Hindlimb muscle (tissue), 1 donor: ENCODE measurements around the gene LRRC14B. TPM values are rescaled to one million over a fixed set of nuclear protein-coding genes. Genes with fewer than 3 reads are reported as not detected.

ENCODE experiments used
- DNase-seq: peaks from one replicate; pipeline ENCODE4 v3.0.0-alpha.2; 2013
- polyA plus RNA-seq: library from polyadenylated mRNA; unstranded; fragments of 120-200 nt; gene quantifications from one replicate; pipeline ENCODE4 v1.2.1, GENCODE V29; 2013; ENCODE audit not compliant: insufficient read length

The LRRC14B gene
- polyA plus RNA-seq, 1 donor, result 41.2 TPM

DNA sequence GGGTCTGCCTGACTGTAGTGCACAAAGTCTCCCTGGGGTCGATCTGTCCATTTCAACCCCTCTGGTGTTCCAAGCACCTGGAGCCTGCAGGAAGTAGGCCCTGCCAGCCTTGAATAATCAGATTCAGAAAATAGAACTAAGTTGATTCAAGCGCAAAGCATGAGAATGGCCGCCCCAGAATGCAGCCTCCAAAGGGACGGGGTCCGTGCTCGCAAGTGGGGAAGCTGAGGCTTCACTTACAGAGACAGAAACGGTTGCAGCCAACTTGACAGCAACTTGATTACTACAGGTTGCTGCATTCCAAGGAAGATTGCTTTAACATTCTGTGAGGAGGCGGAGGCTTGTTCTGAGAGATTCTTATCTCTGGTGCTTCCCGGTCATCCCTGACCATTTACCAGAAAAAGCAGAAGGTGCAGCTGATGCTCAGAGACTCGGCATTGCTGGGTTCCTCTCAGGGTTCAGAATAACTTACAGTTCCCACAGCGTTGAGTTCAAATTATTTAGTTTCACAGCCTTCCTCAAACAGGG lies 14.9 kb upstream of the LRRC14B start:
- no peak for DNase-seq

DNA sequence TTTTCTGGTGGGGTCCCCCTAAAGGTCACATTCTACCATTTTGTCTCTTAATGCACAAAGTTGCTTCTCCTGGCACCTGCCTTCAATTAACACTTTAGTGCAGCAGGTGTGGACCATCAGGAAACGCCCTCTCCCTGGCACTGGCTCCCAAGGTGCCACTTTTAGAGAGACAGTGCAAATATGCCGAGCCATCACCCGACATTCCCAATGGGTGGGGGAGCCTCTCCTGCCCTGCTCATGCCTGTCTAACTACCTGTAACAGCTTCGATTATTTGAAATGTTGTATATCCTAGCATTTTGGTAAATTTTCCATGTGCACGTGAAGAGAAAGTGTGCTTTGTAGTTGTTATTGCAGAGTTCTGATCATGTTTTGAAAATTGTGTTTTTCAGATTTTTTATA lies 13.2 kb upstream of the LRRC14B start:
- DNase-seq, result no peak

DNA sequence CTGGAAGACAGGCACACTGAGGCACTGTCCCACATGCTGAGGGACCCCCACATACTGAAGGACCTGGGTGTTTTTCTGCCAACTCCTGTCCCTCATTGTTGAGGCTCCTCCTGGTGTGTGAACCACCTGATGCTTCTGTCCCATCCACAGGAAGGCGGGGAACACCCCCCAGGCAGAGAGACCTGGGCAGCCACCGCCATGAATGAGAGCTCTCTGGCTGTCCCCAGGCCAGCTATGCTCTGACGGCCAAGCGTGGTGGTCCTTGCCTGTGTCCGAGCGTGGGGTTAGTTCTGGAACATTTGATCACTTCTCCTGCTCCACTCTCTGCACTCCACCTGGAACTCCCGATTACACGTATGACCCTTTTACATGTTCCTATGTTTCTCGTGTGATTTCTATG lies 11.9 kb upstream of the LRRC14B start:
- no peak for DNase-seq

GRCh38 chr5:180286-180918 lies 10.9 kb upstream of the LRRC14B start:
- DNase-seq, result no peak

GRCh38 chr5:181160-181559 lies 10.1 kb upstream of the LRRC14B start:
- no peak for DNase-seq

- no peak for DNase-seq
Measured at GRCh38 chr5:181566-181965, 9.7 kb upstream of the LRRC14B start.

GRCh38 chr5:182126-182525 lies 9.2 kb upstream of the LRRC14B start:
- DNase-seq, result no peak

- no peak for DNase-seq
Measured at GRCh38 chr5:184471-184870, 6.8 kb upstream of the LRRC14B start.

GRCh38 chr5:185095-186070 lies 5.9 kb upstream of the LRRC14B start:
- no peak for DNase-seq

DNA sequence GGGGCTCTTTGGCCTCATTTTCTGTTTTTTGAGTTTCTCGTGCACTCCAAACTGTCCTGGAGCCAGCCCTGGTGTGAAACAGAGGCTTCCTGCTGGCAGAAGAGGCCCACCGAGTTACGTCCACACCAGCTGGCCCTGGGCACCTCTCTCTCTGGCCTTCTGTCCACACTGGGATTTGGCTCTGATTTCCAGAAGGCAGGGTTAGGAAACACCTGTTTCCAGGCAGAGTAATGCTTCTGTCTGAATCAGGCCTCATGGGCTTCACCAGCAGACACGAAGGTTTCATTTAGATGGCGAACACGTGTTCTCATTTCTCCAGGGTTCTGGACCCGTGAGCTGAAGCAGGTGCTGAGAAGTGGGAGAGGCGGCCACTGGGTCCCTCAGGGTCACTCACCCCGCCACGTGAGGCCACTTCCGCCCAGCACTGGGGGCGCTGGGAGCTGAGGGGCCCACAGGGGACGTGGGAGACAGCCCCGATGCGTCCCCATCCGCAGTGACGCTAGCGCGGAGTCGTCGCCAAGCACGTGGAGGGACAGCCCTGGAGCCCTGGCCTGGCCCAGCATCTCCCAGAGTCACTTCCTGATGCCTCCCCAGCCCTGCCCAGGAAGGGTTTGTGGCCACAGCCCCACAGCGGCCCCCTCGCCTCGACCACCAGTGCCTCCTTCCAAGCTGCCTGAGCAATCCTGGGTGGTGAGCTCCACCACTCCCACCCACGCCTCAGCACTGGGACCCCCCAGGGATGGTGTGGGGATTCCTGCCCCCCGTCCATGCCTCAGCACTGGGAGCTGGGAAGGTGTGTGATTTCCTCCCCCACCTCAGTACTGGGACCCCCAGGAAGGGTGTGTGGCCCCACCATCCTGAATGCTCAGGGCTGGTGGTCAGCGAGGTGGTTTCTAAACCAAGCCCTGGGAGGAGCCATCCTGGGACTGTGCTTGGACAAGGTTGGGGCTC lies 4.9 kb upstream of the LRRC14B start:
- DNase-seq, result no peak

DNA sequence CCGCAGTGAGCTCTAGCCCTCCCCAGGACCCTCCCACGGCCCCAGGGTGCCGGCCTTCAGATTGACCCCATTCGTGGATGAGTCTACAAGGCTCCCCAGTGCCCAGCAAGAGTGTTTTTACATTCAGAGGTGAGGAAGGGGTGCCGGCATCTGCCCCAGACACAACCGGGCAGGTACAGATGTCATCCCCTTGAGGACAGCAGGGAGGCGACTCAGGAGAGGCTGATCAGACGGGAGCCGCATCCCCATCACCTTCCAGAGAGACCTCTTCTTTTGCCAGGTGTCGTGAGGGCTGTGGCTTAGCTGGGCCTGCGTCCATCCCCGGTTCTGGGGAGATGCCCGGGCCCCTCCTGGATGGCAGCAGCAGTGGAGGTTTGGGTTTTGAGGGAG lies 4.3 kb upstream of the LRRC14B start:
- DNase-seq, result no peak

DNA sequence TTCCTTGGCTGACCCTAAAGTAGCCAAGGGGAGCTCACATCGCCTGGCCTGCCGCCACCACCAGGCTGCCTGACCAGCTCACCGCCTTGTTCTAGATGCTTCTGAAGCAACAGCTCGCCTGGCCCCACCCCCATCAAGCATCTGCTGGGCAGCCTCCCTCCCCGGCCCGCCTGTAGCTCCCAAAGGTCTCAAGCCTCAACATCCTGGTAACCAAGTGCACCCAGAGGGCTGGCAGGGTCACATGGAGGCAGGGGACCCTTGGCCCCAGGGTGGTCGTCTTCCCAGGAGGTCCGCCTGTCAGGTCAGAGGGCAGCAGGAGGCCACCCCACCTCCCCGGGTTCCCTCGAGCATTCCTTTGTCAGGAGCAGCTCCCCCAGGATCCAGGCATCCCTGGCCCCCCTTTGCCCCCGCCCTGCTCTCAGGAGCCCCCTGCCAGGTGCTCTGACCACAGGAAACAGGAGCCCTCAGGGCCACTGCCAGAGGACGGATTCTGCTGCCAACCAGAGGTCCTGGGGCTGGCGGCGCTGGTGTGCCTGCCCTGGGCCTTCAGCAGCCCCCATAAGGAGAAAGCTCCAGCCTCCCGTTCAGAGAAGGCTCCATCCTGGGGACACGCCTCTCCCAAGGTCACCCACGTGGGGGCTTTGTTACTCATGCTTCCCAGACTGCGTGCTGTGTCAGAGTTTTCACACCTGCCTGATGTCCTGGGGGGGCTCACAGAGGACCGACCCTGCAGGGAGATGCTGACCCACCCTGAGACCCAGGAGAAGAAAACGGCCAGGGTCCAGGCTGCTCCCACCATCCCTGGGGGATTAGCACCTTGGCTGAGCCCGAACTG lies 3.5 kb upstream of the LRRC14B start:
- DNase-seq, result no peak

- DNase-seq, result peak; percentile 90
Measured at GRCh38 chr5:188488-189481, 2.5 kb upstream of the LRRC14B start.

DNA sequence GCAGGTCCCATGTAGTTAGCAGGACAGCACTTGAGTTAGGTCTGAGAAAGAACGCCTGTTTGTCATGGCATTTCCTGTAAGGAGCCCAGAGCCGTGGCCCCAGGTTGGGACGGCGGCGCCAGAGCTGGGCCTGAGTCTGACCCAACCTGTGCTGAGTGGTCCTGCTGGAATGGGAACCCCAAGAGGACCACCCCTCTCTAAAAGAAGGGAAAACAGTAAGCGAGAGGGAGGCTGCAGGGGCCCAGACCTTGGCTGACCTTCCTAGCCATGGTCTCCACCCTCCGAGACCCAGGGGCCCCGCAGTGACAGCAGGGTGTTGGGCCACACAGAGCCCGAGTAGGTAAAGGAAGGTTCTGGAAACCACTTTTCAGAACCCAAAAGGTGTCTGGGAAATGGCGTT lies 1.8 kb upstream of the LRRC14B start:
- DNase-seq, result no peak

DNA sequence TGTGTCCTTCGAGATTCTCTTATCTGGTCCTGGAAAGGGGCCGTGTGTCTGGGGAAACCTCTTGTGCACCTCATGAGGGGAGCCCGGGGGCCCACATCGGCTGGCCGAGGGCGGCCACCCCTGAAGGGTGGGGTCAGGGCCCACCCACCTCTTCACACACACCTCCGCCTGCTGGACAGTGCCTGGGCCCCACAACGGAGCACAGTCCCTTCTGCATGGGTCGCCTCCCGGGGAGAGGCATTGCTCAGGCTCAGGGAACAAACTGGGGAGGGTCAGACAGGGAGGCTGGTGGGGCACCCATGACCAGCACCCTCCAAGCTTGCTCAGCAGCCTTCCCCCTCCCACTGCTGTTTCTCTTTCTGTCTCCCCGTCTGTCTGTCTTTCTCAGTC lies 1.3 kb upstream of the LRRC14B start:
- DNase-seq, result no peak

GRCh38 chr5:190366-191035 lies 794 bp upstream of the LRRC14B start:
- DNase-seq, result no peak

GRCh38 chr5:191949-192690 lies 825 bp downstream of the LRRC14B start:
- no peak for DNase-seq

- DNase-seq, result no peak
Measured at GRCh38 chr5:192691-192969, 1.3 kb downstream of the LRRC14B start.
